Measurements from ENCODE around the gene CARF. TPM values are rescaled to one million over a fixed set of nuclear protein-coding genes. Genes with fewer than 3 reads are reported as not detected.
"Not testable (repeated sequence)": the region's sequence is repeated elsewhere in the genome, so short reads cannot be mapped to it uniquely, and the experiment has no call there.

Gene CARF
- total and polyA plus RNA-seq, 4 donors = 0.98 to 4.3 (median 2.9) TPM

- H3K27me3 ChIP-seq (ENCODE audit: control insufficient read depth in 4 of 4, insufficient read depth in 4 of 4, low read length in 3 of 4); H3K36me3 ChIP-seq (ENCODE audit: control insufficient read depth in 4 of 4, insufficient read depth in 3 of 4, low read depth in 1 of 4, low read length in 3 of 4); H3K9ac ChIP-seq (ENCODE audit: low read depth in 1 of 2, low read length in 2 of 2); H3K4me3 ChIP-seq (ENCODE audit: low read depth in 1 of 3, low read length in 3 of 3); H3K4me1 ChIP-seq (ENCODE audit: control insufficient read depth in 4 of 4, insufficient read depth in 4 of 4, low read length in 3 of 4); H3K9me3 ChIP-seq (ENCODE audit: control insufficient read depth in 4 of 4, low read length in 3 of 4); H3K27ac ChIP-seq (ENCODE audit: low read depth in 1 of 2, low read length in 2 of 2); DNase-seq (ENCODE audit: low spot score): not testable (repeated sequence)
These were observed 6.6 kb upstream of the CARF start for GRCh38 chr2:202905507-202905906.

GRCh38 chr2:202908186-202908585 is 3.9 kb upstream of the CARF start:
- no peak for TF ChIP-seq MAX (IDR thresholded peaks at IDR 0.05)
- no peak for TF ChIP-seq RXRA (IDR thresholded peaks at IDR 0.05)
- TF ChIP-seq, protein P1, sequence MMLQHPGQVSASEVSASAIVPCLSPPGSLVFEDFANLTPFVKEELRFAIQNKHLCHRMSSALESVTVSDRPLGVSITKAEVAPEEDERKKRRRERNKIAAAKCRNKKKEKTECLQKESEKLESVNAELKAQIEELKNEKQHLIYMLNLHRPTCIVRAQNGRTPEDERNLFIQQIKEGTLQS (IDR thresholded peaks at IDR 0.05) = no peak
- H3K4me1 ChIP-seq (ENCODE audit: control insufficient read depth in 4 of 4, insufficient read depth in 4 of 4, low read length in 3 of 4) = peaks cover 4 to 14% (median 11%) of the 10 kb centered on the region in 4 donors

DNA sequence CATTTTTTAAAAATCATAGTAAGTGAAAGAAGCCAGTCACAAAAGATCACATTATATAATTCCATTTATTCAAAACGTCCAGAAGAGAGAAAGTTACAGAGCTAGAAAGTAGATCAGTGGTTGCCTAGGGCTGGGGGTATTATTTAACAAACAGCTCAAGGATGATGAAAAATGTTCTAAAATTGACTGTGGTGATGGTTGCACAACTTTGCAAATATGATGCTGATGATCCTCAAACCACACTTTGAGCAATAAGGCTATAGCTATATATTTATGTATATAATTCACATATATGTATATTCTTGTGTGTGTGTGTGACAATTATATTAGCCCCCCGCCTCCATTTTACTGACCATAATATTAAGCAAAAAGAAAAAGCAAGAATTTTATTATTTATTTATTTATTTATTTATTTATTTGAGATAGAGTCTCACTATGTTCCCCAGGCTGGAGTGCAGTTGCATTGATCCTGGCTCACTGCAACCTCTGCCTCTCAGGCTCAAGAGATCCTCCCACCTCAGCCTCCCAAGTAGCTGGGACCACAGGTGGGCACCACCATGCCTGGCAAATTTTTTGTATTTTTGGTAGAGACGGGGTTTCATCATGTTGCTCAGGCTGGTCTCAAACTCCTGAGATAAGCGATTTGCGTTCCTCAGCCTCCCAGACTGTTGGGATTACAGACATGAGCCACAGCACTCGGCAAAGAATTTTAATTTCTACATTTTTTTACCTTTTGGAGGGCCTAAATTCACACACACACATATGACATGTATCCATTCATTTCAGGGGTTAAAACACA is 2.5 kb upstream of the CARF start:
- TF ChIP-seq GABPA (IDR thresholded peaks at IDR 0.05 in 1 of 2, conservative IDR thresholded peaks at IDR 0.05 in 1 of 2) = no peak
- TF ChIP-seq, protein P2, sequence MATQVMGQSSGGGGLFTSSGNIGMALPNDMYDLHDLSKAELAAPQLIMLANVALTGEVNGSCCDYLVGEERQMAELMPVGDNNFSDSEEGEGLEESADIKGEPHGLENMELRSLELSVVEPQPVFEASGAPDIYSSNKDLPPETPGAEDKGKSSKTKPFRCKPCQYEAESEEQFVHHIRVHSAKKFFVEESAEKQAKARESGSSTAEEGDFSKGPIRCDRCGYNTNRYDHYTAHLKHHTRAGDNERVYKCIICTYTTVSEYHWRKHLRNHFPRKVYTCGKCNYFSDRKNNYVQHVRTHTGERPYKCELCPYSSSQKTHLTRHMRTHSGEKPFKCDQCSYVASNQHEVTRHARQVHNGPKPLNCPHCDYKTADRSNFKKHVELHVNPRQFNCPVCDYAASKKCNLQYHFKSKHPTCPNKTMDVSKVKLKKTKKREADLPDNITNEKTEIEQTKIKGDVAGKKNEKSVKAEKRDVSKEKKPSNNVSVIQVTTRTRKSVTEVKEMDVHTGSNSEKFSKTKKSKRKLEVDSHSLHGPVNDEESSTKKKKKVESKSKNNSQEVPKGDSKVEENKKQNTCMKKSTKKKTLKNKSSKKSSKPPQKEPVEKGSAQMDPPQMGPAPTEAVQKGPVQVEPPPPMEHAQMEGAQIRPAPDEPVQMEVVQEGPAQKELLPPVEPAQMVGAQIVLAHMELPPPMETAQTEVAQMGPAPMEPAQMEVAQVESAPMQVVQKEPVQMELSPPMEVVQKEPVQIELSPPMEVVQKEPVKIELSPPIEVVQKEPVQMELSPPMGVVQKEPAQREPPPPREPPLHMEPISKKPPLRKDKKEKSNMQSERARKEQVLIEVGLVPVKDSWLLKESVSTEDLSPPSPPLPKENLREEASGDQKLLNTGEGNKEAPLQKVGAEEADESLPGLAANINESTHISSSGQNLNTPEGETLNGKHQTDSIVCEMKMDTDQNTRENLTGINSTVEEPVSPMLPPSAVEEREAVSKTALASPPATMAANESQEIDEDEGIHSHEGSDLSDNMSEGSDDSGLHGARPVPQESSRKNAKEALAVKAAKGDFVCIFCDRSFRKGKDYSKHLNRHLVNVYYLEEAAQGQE (IDR thresholded peaks at IDR 0.05) = no peak
- TF ChIP-seq EGR1 (IDR thresholded peaks at IDR 0.05; ENCODE audit: low read depth in 2 of 2) = no peak
- TF ChIP-seq MAX (IDR thresholded peaks at IDR 0.05) = no peak

More at GRCh38 chr2:202908186-202908585, 3.9 kb upstream of the CARF start:
- no peak overlapping the region for H3K27ac ChIP-seq (ENCODE audit: low read depth in 1 of 2, low read length in 2 of 2)
- DNase-seq (ENCODE audit: low spot score) = no peak
- no peaks in the 10 kb centered on the region for H3K9me3 ChIP-seq (ENCODE audit: control insufficient read depth in 4 of 4, low read length in 3 of 4)
- H3K27me3 ChIP-seq (ENCODE audit: control insufficient read depth in 4 of 4, insufficient read depth in 4 of 4, low read length in 3 of 4) = no peaks in the 10 kb centered on the region
- H3K36me3 ChIP-seq (ENCODE audit: control insufficient read depth in 4 of 4, insufficient read depth in 3 of 4, low read depth in 1 of 4, low read length in 3 of 4) = peaks cover 0 to 6% (median 3%) of the 10 kb centered on the region in 4 donors
- no peak overlapping the region for H3K9ac ChIP-seq (ENCODE audit: low read depth in 1 of 2, low read length in 2 of 2)
- 83% methylated on average over 5 of the region's 5 CpGs for WGBS
- no peak overlapping the region for H3K4me3 ChIP-seq (ENCODE audit: low read depth in 1 of 3, low read length in 3 of 3)

GRCh38 chr2:202910250-202910649 is 1.8 kb upstream of the CARF start:
- H3K27ac ChIP-seq (ENCODE audit: low read depth in 1 of 2, low read length in 2 of 2); H3K27me3 ChIP-seq (ENCODE audit: control insufficient read depth in 4 of 4, insufficient read depth in 4 of 4, low read length in 3 of 4); H3K9ac ChIP-seq (ENCODE audit: low read depth in 1 of 2, low read length in 2 of 2); H3K9me3 ChIP-seq (ENCODE audit: control insufficient read depth in 4 of 4, low read length in 3 of 4); H3K36me3 ChIP-seq (ENCODE audit: control insufficient read depth in 4 of 4, insufficient read depth in 3 of 4, low read depth in 1 of 4, low read length in 3 of 4); DNase-seq (ENCODE audit: low spot score): not testable (repeated sequence)
- Histone ChIP-seq H3K4me1 (ENCODE audit: control insufficient read depth in 4 of 4, insufficient read depth in 4 of 4, low read length in 3 of 4) (peaks cover 4 to 14% (median 11%) of the 10 kb centered on the region in 4 donors), H3K4me3 (ENCODE audit: low read depth in 1 of 3, low read length in 3 of 3) (peak overlapping the region in 1 of 3 donors; percentile 100)
- WGBS = 83% methylated on average over 5 of the region's 5 CpGs

More for the DNA sequence above, 2.5 kb upstream of the CARF start:
- Histone ChIP-seq H3K4me3 (ENCODE audit: low read depth in 1 of 3, low read length in 3 of 3) (no peak overlapping the region), H3K27me3 (ENCODE audit: control insufficient read depth in 4 of 4, insufficient read depth in 4 of 4, low read length in 3 of 4) (no peaks in the 10 kb centered on the region), H3K9ac (ENCODE audit: low read depth in 1 of 2, low read length in 2 of 2) (no peak overlapping the region), H3K4me1 (ENCODE audit: control insufficient read depth in 4 of 4, insufficient read depth in 4 of 4, low read length in 3 of 4) (peaks cover 4 to 14% (median 11%) of the 10 kb centered on the region in 4 donors), H3K27ac (ENCODE audit: low read depth in 1 of 2, low read length in 2 of 2) (no peak overlapping the region), H3K9me3 (ENCODE audit: control insufficient read depth in 4 of 4, low read length in 3 of 4) (no peaks in the 10 kb centered on the region), H3K36me3 (ENCODE audit: control insufficient read depth in 4 of 4, insufficient read depth in 3 of 4, low read depth in 1 of 4, low read length in 3 of 4) (peaks cover 0 to 6% (median 3%) of the 10 kb centered on the region in 4 donors)
- 94% methylated on average over 6 of the region's 6 CpGs for WGBS
- no peak for DNase-seq (ENCODE audit: low spot score)
